Activated naive CD8-positive, alpha-beta T cell (primary cell): ENCODE data around the gene PEDS1.
"Not testable (repeated sequence)": the region's sequence is repeated elsewhere in the genome, so short reads cannot be mapped to it uniquely, and the experiment has no call there.

ENCODE experiments used
- H3K27ac Mint-ChIP-seq: one replicate; pipeline ENCODE4 v1.8.0; 2021; ENCODE audit warnings: mixed read lengths
- H3K27me3 Mint-ChIP-seq: one replicate; pipeline ENCODE4 v1.8.0; 2021; ENCODE audit warnings: mixed read lengths
- H3K36me3 Mint-ChIP-seq: one replicate; pipeline ENCODE4 v1.8.0; 2021; ENCODE audit warnings: mixed read lengths
- H3K4me1 Mint-ChIP-seq: one replicate; pipeline ENCODE4 v1.8.0; 2021; ENCODE audit warnings: low read depth, mixed read lengths
- H3K4me3 Mint-ChIP-seq: one replicate; pipeline ENCODE4 v1.8.0; 2021; ENCODE audit warnings: mild to moderate bottlenecking, mixed read lengths
- H3K9me3 Mint-ChIP-seq: one replicate; pipeline ENCODE4 v1.8.0; 2021; ENCODE audit warnings: low read depth, mixed read lengths

PEDS1 gene

GRCh38 chr20:50153500-50154377 lies at the start of gene PEDS1:
PEDS1 (minus strand) TSS chr20:50153723; CDS start chr20:50153637, 86 bp downstream.
- Mint-ChIP-seq H3K27me3 (no peaks in the 10 kb centered on the region), H3K36me3 (no peaks in the 10 kb centered on the region), H3K4me3 (peak within 1 kb of the TSS; percentile 91), H3K27ac (peak within 1 kb of the TSS; percentile 91), H3K4me1 (peaks cover 37% of the 10 kb centered on the region), H3K9me3 (no peaks in the 10 kb centered on the region)

GRCh38 chr20:50202677-50203076 lies 49.2 kb upstream of the PEDS1 start:
- Mint-ChIP-seq H3K4me1 (no peaks in the 10 kb centered on the region), H3K27ac (no peak overlapping the region), H3K9me3 (peaks cover 9% of the 10 kb centered on the region), H3K4me3 (no peak overlapping the region), H3K36me3 (peaks cover 7% of the 10 kb centered on the region), H3K27me3 (no peaks in the 10 kb centered on the region)

DNA sequence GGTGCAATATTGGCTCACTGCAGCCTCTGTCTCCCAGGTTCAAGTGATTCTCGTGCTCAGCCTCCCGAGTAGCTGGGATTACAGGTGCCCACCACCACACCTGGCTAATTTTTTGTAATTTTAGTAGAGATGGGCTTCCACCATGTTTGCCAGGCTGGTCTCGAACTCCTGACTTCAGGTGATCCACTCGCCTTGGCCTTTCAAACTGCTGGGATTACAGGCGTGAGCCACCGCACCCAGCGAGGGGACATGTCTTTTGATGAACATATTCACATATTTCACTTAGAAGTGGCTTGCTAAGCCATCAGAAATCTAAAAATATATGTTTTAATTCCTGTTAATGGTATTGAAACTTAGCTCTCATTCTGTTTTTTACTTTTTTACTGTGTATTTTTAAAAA lies 48.2 kb upstream of the PEDS1 start:
- not testable (repeated sequence) for H3K4me3 Mint-ChIP-seq, H3K4me1 Mint-ChIP-seq, H3K27me3 Mint-ChIP-seq, H3K36me3 Mint-ChIP-seq, H3K9me3 Mint-ChIP-seq, H3K27ac Mint-ChIP-seq

- Mint-ChIP-seq H3K36me3 (peaks cover 7% of the 10 kb centered on the region), H3K9me3 (peaks cover 9% of the 10 kb centered on the region), H3K4me3 (no peak overlapping the region), H3K4me1 (peaks cover 5% of the 10 kb centered on the region), H3K27ac (no peak overlapping the region), H3K27me3 (no peaks in the 10 kb centered on the region)
Observed at GRCh38 chr20:50200482-50201104, 47.1 kb upstream of the PEDS1 start.

GRCh38 chr20:50199703-50200102 lies 46.2 kb upstream of the PEDS1 start:
- Mint-ChIP-seq H3K4me1 (peaks cover 10% of the 10 kb centered on the region), H3K27me3 (no peaks in the 10 kb centered on the region), H3K4me3 (no peak overlapping the region), H3K27ac (no peak overlapping the region), H3K36me3 (peaks cover 7% of the 10 kb centered on the region), H3K9me3 (peaks cover 9% of the 10 kb centered on the region)

DNA sequence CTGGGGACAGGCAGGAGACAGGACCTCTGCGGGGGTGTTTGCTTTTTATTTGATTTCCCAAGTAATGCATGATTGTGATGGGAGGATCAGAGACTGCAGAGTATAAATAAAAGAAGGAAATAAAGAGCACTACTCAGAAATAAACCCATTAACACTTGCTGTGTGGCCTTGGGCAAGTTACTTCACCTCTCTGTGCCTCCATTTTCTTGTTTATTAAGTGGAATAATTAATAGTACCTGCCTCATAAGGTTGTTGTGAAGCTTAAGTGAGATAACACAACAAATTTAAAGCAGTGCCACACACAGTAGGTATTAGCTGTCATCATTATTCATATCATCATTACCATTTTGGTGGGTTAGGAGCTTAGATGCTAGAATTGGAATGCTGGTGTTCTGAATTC lies 45.2 kb upstream of the PEDS1 start:
- H3K4me3 Mint-ChIP-seq, result no peak overlapping the region
- H3K27ac Mint-ChIP-seq, result no peak overlapping the region
- peaks cover 4% of the 10 kb centered on the region for H3K9me3 Mint-ChIP-seq
- H3K4me1 Mint-ChIP-seq, result peaks cover 15% of the 10 kb centered on the region
- H3K36me3 Mint-ChIP-seq, result peaks cover 5% of the 10 kb centered on the region
- no peaks in the 10 kb centered on the region for H3K27me3 Mint-ChIP-seq

DNA sequence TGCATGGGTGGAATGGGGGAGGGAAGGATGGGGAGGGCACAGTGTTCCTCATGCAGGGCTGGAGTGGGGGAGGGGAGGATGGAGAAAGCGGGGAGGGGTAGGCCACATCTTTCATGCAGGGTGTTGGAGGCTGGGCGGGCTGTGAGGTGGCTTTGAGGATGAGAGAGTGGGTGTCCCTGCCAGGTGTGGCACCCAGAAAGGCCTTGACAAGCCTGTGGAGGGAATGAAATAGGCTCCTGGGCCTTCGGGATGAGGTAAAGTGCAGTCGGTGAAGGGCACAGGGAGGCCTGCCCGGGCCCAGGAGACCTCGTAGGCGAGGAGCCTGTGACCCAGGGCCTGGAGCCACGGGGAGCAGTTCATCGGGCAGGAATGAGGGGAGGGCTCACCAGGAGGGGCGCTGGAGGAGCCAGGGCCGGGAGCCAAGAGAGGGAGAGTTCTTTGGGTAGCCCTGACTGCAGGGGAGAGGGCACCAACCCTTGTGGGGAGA lies 44.7 kb upstream of the PEDS1 start:
- no peak overlapping the region for H3K27ac Mint-ChIP-seq
- H3K27me3 Mint-ChIP-seq, result no peaks in the 10 kb centered on the region
- H3K9me3 Mint-ChIP-seq, result no peaks in the 10 kb centered on the region
- H3K36me3 Mint-ChIP-seq, result peaks cover 5% of the 10 kb centered on the region
- H3K4me1 Mint-ChIP-seq, result peaks cover 20% of the 10 kb centered on the region
- H3K4me3 Mint-ChIP-seq, result no peak overlapping the region

DNA sequence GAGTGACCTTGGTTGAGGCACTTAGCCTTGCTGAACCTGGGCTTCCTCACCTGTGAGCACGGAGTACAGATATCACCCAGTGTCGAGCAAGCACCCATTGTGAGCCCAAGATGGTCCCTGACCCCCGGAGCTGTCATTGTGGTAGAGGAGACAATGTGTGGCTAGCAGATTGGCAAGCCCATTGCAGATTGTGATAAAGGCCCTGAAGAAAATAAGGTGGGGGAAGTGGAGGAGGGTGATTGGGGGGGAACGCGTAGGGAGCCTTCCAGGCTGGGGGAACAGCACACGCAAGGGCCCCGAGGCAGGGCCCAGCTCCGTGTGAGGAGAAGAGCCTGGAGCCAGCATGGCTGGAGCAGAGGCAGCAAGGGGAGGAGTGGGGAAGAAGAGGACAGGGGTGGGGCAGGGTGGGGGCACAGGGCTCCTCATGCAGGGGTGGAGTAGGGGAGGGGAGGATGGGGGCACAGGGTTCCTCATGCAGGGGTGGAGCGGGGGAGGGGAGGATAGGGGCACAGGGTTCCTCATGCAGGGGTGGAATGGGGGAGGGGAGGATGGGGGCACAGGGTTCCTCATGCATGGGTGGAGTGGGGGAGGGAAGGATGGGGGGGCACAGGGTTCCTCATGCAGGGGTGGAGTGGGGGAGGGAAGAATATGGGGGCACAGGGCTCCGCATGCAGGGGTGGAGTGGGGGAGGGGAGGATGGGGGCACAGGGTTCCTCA lies 44.1 kb upstream of the PEDS1 start:
- no peak overlapping the region for H3K4me3 Mint-ChIP-seq
- H3K27me3 Mint-ChIP-seq, result no peaks in the 10 kb centered on the region
- peaks cover 26% of the 10 kb centered on the region for H3K4me1 Mint-ChIP-seq

GRCh38 chr20:50196896-50197295 lies 43.4 kb upstream of the PEDS1 start:
- no peak overlapping the region for H3K27ac Mint-ChIP-seq
- H3K36me3 Mint-ChIP-seq, result peaks cover 5% of the 10 kb centered on the region
- no peaks in the 10 kb centered on the region for H3K9me3 Mint-ChIP-seq
- no peaks in the 10 kb centered on the region for H3K27me3 Mint-ChIP-seq
- peaks cover 30% of the 10 kb centered on the region for H3K4me1 Mint-ChIP-seq
- no peak overlapping the region for H3K4me3 Mint-ChIP-seq

More for the DNA sequence above, 44.1 kb upstream of the PEDS1 start:
- Mint-ChIP-seq H3K9me3 (no peaks in the 10 kb centered on the region), H3K27ac (no peak overlapping the region), H3K36me3 (peaks cover 5% of the 10 kb centered on the region)

GRCh38 chr20:50196248-50196647 lies 42.7 kb upstream of the PEDS1 start:
- H3K27ac Mint-ChIP-seq, result no peak overlapping the region
- H3K4me3 Mint-ChIP-seq, result no peak overlapping the region

GRCh38 chr20:50195524-50196120 lies 42.1 kb upstream of the PEDS1 start:
- no peaks in the 10 kb centered on the region for H3K9me3 Mint-ChIP-seq
- H3K27ac Mint-ChIP-seq, result no peak overlapping the region
- peaks cover 5% of the 10 kb centered on the region for H3K36me3 Mint-ChIP-seq
- H3K27me3 Mint-ChIP-seq, result no peaks in the 10 kb centered on the region
- H3K4me3 Mint-ChIP-seq, result no peak overlapping the region
- peaks cover 30% of the 10 kb centered on the region for H3K4me1 Mint-ChIP-seq

More at GRCh38 chr20:50196248-50196647, 42.7 kb upstream of the PEDS1 start:
- Mint-ChIP-seq H3K27me3 (no peaks in the 10 kb centered on the region), H3K36me3 (peaks cover 5% of the 10 kb centered on the region), H3K9me3 (no peaks in the 10 kb centered on the region), H3K4me1 (peaks cover 30% of the 10 kb centered on the region)

DNA sequence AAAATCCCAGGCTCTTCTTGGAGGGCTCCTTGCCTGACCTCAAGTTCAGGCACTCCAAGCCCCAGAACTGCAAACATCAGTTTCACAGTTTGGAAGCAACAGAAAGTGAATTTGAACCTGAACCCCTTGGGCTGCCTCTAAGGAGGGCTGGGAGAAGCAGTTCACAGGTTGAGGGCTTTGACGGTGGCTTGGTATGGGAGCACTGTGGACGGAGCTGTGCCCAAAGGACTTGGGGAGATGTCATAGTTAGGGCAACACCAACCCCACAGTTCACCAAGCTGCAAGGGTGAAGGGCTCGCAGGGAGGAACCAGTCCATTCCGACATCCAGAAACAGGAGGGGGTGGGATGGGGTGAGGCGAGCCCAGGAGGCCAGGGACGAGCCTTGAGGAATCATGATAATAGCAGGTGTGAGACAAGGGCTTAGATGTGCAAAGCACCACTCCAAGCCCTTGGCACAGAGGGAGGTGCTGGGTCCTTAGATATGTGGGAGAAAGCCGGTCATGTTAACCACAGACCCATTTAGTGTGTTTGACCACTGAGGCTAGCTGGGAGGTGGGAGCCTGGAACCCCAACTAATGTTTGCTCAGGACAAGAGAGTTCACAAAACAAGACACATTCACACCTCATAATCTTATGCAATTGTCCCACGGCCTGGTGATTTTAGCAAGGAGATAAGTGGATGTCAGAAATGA lies 41.5 kb upstream of the PEDS1 start:
- H3K9me3 Mint-ChIP-seq, result no peaks in the 10 kb centered on the region
- no peaks in the 10 kb centered on the region for H3K27me3 Mint-ChIP-seq
- peak overlapping the region; percentile 47 for H3K4me3 Mint-ChIP-seq
- H3K27ac Mint-ChIP-seq, result peak overlapping the region; percentile 43
- peaks cover 5% of the 10 kb centered on the region for H3K36me3 Mint-ChIP-seq
- H3K4me1 Mint-ChIP-seq, result peaks cover 30% of the 10 kb centered on the region

GRCh38 chr20:50194422-50194830 lies 40.9 kb upstream of the PEDS1 start:
- Mint-ChIP-seq H3K27me3 (no peaks in the 10 kb centered on the region), H3K36me3 (peaks cover 5% of the 10 kb centered on the region), H3K4me1 (peaks cover 32% of the 10 kb centered on the region), H3K27ac (peak overlapping the region; percentile 43), H3K9me3 (no peaks in the 10 kb centered on the region), H3K4me3 (peak overlapping the region; percentile 47)

GRCh38 chr20:50193836-50194421 lies 40.4 kb upstream of the PEDS1 start:
- peak overlapping the region; percentile 98 for H3K27ac Mint-ChIP-seq

More at GRCh38 chr20:50193836-50194421, 40.4 kb upstream of the PEDS1 start:
- Mint-ChIP-seq H3K4me1 (peaks cover 32% of the 10 kb centered on the region), H3K9me3 (no peaks in the 10 kb centered on the region), H3K36me3 (peaks cover 3% of the 10 kb centered on the region), H3K27me3 (no peaks in the 10 kb centered on the region), H3K4me3 (peak overlapping the region; percentile 95)
